Activated T-helper 2 cell treated with anti-CD3 and anti-CD28 coated beads, Interferon-gamma antibody, Interleukin-2, Interleukin-4, amounts not matched to agents 10 μg/mL and 5 μg/mL and 100 μg/mL, durations not matched to agents 14 hours and 24 hours and 36 hours (primary cell): ENCODE measurements around the gene SHROOM2. TPM values are rescaled to one million over a fixed set of nuclear protein-coding genes. Genes with fewer than 3 reads are reported as not detected.

ENCODE experiments used
- total RNA-seq: library from RNA; stranded (reverse); gene quantifications from 2 replicates; pipeline ENCODE4 v1.2.3, GENCODE V29; 2022

Gene SHROOM2
- total RNA-seq, 1 donor from 2014 or later, result not detected

Other genes with a start within 250 kb of the SHROOM2 start
- gene GPR143, start 20.6 kb upstream of the SHROOM2 start, total RNA-seq, result not detected in 2 replicates
- gene CLDN34, start 180.9 kb downstream of the SHROOM2 start, total RNA-seq, result not detected in 2 replicates